CD4-positive, alpha-beta T cell (primary cell): ENCODE results near the gene APLN. TPM values are rescaled to one million over a fixed set of nuclear protein-coding genes. Genes with fewer than 3 reads are reported as not detected.

Experiments used
- ATAC-seq: fragments of 200-7000 bp; cut with Tn5 transposase; one replicate; pipeline ENCODE4 v1.10.0; 2022; ENCODE audit warnings: mild to moderate bottlenecking; ENCODE audit not compliant: poor library complexity
- CTCF ChIA-PET: fragments of 350-600 bp; sonication (Branson Sonifier 250); formaldehyde crosslinking; loops from one replicate; lab custom pipeline; 2021; ENCODE audit warnings: antibody characterized with exemption, inconsistent platforms; lab: Charles Lee
- POLR2A ChIA-PET: fragments of 350-600 bp; sonication (Branson Sonifier 250); formaldehyde crosslinking; loops from one replicate; lab custom pipeline; 2021; ENCODE audit warnings: antibody characterized with exemption, inconsistent platforms; lab: Charles Lee
- DNase-seq, 14 experiments: peaks; one replicate each; pipeline ENCODE4 v3.0.0-alpha.2; 2013 to 2020; ENCODE audit warnings: mixed read lengths in 2 of 14
- H3K27ac ChIP-seq, 2 donors: one replicate each; pipeline versions ENCODE4 v1.5.1 to v1.7.0; 2013; ENCODE audit warnings: low read length in 2 of 2, low read depth in 1 of 2, mild to moderate bottlenecking in 1 of 2
- H3K27me3 ChIP-seq, 2 experiments: 1 replicate in 1 of 2; 2 replicates in 1 of 2; pipeline versions ENCODE4 v1.6.1 to v1.7.0; 2013; ENCODE audit warnings: low read length in 2 of 2, control low read depth in 1 of 2, mild to moderate bottlenecking in 1 of 2, moderate library complexity in 1 of 2; ENCODE audit not compliant: insufficient read depth in 2 of 2, control insufficient read depth in 1 of 2
- H3K36me3 ChIP-seq: one replicate; pipeline ENCODE4 v1.6.1; 2013; ENCODE audit warnings: low read length, control low read depth; ENCODE audit not compliant: insufficient read depth
- H3K4me1 ChIP-seq: one replicate; pipeline ENCODE4 v1.6.1; 2013; ENCODE audit warnings: low read length, control low read depth; ENCODE audit not compliant: insufficient read depth
- H3K4me3 ChIP-seq: one replicate; pipeline ENCODE4 v1.5.1; 2013; ENCODE audit warnings: mild to moderate bottlenecking, low read length, moderate library complexity
- H3K9me3 ChIP-seq, 2 experiments: 1 replicate in 1 of 2; 2 replicates in 1 of 2; pipeline versions ENCODE4 v1.6.1 to v1.7.0; 2013; ENCODE audit warnings: low read length in 2 of 2, mild to moderate bottlenecking in 2 of 2, control low read depth in 1 of 2, moderate library complexity in 1 of 2; ENCODE audit not compliant: control insufficient read depth in 1 of 2, insufficient read depth in 1 of 2
- H3K27ac Mint-ChIP-seq: one replicate; pipeline ENCODE4 v1.8.0; 2020; ENCODE audit warnings: mixed read lengths
- H3K27me3 Mint-ChIP-seq: one replicate; pipeline ENCODE4 v1.8.0; 2021; ENCODE audit warnings: mixed read lengths
- H3K36me3 Mint-ChIP-seq: one replicate; pipeline ENCODE4 v1.8.0; 2021; ENCODE audit warnings: low read depth, mixed read lengths
- H3K4me1 Mint-ChIP-seq: one replicate; pipeline ENCODE4 v1.8.0; 2021; ENCODE audit warnings: low read depth, mixed read lengths
- H3K4me3 Mint-ChIP-seq: one replicate; pipeline ENCODE4 v1.8.0; 2020; ENCODE audit warnings: mild to moderate bottlenecking, mixed read lengths
- H3K9me3 Mint-ChIP-seq: one replicate; pipeline ENCODE4 v1.8.0; 2020; ENCODE audit warnings: mixed read lengths
- intact Hi-C, 2 experiments: fragments of 100-400 bp; cut with DNase I in 1 of 2; cut with micrococcal nuclease in 1 of 2; formaldehyde crosslinking; loops; one replicate each; pipeline versions ENCODE4 v1.15.1 to v1.9.0; 2023 to 2025; cut with DNase I, micrococcal nuclease
- total RNA-seq, 174 experiments: library from RNA in 2 of 174; stranded (reverse) in 2 of 174; gene quantifications; one replicate each; pipeline ENCODE4 v1.2.3 and lab custom pipeline; 2021 to 2026
- TF ChIP-seq, protein P1 (sequence below): fragments of 200-600 bp; IDR thresholded peaks from one replicate; pipeline ENCODE4 v1.8.0; 2022; ENCODE audit warnings: antibody characterized with exemption, mild to moderate bottlenecking

Gene APLN
- total RNA-seq, 2 experiments from 2014 or later = not detected

DNA sequence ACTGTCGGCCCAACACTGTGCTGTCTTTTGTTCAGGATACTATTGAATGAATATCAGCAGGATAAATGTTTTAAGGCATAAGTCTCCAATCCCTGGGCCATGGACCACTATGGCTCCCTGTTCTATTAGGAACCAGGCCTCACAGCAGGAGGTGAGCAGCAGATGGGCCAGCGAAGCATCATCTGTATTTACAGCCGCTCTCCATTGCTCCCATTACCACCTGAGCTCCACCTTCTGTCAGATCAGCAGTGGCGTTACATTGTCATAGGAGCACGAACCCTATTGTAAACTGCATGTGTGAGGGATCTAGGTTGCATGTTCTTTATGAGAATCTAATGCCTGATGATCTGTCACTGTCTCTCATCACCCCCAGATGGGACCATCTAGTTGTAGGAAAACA, 3.7 kb upstream of the APLN start:
- no peak overlapping the region for H3K4me3 ChIP-seq
- no peaks in the 10 kb centered on the region for H3K36me3 Mint-ChIP-seq
- no peak overlapping the region for H3K27ac ChIP-seq
- no peaks in the 10 kb centered on the region for H3K9me3 Mint-ChIP-seq
- TF ChIP-seq, protein P1, sequence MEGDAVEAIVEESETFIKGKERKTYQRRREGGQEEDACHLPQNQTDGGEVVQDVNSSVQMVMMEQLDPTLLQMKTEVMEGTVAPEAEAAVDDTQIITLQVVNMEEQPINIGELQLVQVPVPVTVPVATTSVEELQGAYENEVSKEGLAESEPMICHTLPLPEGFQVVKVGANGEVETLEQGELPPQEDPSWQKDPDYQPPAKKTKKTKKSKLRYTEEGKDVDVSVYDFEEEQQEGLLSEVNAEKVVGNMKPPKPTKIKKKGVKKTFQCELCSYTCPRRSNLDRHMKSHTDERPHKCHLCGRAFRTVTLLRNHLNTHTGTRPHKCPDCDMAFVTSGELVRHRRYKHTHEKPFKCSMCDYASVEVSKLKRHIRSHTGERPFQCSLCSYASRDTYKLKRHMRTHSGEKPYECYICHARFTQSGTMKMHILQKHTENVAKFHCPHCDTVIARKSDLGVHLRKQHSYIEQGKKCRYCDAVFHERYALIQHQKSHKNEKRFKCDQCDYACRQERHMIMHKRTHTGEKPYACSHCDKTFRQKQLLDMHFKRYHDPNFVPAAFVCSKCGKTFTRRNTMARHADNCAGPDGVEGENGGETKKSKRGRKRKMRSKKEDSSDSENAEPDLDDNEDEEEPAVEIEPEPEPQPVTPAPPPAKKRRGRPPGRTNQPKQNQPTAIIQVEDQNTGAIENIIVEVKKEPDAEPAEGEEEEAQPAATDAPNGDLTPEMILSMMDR = no peak
- peaks cover 8% of the 10 kb centered on the region for H3K27me3 Mint-ChIP-seq
- peaks cover 4 to 10% of the 10 kb centered on the region in 2 experiments for H3K27me3 ChIP-seq
- H3K27ac Mint-ChIP-seq = no peak overlapping the region
- ATAC-seq (no peak), DNase-seq (no peak)
- no peaks in the 10 kb centered on the region for H3K36me3 ChIP-seq
- H3K9me3 ChIP-seq = no peaks in the 10 kb centered on the region
- intact Hi-C loops = loop anchor here (5.0 to 10.0 kb wide), 2 partner anchors 66 to 164 kb away; no protein-coding TSS in a partner anchor
- CTCF ChIA-PET = no interaction called here
- peaks cover 15% of the 10 kb centered on the region for H3K4me1 ChIP-seq
- POLR2A ChIA-PET = no interaction called here
- peaks cover 9% of the 10 kb centered on the region for H3K4me1 Mint-ChIP-seq
- no peak overlapping the region for H3K4me3 Mint-ChIP-seq

DNA sequence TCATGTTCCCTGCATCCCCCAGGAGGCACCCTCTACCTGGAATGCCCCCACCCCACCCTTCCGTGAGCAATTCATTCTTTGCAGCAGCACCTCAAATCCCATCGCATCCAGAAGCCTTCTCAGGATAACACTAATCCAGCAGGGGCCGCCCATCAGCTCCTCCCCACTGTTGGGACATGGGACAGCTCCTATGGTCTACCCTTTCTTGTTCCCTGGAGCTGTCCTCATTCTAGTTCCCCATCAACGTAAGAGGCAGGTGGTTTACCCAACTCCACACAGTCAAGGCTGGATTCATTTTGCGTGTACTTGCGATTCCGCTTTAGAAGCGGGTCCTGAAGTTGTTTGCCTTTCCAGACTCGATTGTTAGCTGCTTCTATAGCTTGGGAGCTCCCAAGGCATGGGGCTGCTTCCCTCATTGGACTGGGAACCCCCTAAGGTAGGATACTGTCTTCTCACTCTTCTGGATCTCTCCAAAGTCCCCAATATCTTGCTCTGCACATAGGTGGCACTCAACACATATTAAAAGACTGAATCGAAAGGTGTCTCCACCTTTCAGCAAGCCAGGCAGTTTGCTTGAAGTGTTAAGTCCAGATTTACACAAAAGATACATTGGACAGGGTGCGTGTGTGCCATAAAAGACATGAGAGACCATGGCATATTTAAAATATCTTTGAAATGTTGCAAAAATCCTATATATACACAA, 942 bp upstream of the APLN start:
- Mint-ChIP-seq H3K27ac (no peak overlapping the region), H3K27me3 (peaks cover 14% of the 10 kb centered on the region), H3K9me3 (no peaks in the 10 kb centered on the region), H3K4me1 (peaks cover 9% of the 10 kb centered on the region), H3K36me3 (no peaks in the 10 kb centered on the region), H3K4me3 (peak overlapping the region; percentile 67)
- POLR2A ChIA-PET = interaction anchor here (1.0 to 2.6 kb wide), 2 partner anchors 126 to 168 kb away, joined by 4 to 10 read pairs; no protein-coding TSS in a partner anchor
- Histone ChIP-seq H3K4me1 (peaks cover 15% of the 10 kb centered on the region), H3K27ac (no peak overlapping the region), H3K36me3 (no peaks in the 10 kb centered on the region), H3K9me3 (no peaks in the 10 kb centered on the region), H3K4me3 (no peak overlapping the region), H3K27me3 (peaks cover 4 to 16% of the 10 kb centered on the region in 2 experiments)
- intact Hi-C loops = loop anchor here (1.0 to 10.0 kb wide), 3 partner anchors 69 to 168 kb away; no protein-coding TSS in a partner anchor
- peak in 4 of 14 experiments; percentile 18 to 50 (median 44) for DNase-seq
- ATAC-seq = peak; percentile 60
- CTCF ChIA-PET = no interaction called here
- TF ChIP-seq, protein P1 = peak; percentile 21

DNA sequence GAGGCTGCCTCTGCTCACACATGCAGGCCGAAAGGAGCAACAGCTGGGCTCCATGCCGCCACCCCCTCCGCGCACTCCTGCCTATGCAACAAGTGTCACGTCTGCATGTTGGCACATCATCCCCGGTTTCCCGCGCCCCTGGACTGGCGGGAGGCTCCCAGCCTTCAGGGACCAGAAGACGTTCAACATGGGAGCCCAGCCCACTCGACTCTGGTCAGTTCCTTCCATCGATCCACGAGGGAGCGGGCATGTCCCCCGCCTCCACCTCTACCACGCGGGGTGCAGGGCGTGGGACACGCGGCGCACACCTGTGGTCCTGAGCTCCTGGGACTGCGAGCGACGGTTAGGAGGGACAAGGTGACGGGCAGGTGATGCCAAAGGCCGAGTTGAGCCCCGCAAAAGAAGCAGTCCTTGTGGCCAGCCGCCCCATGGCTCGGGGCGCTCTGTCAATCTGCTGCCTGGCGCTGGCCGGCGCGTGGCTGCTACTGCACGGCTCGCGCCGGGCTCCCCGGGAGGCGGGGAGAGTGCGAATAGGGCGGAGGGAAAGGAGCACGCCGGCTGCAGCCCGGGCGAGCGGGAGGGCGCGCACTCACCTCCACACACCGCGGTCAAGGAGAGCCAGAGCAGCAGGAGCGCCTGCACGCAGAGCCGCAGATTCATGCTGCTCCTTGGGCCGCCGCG, 645 bp downstream of the APLN start:
- TF ChIP-seq, protein P1 = no peak
- peak in 2 of 14 experiments; percentile 27 to 30 for DNase-seq
- POLR2A ChIA-PET = interaction anchor here (0.6 to 2.6 kb wide), 3 partner anchors 47 to 131 kb away, joined by 3 to 10 read pairs (median 3); no protein-coding TSS in a partner anchor

More for the DNA sequence above, 645 bp downstream of the APLN start:
- H3K9me3 ChIP-seq = no peaks in the 10 kb centered on the region
- H3K4me1 ChIP-seq = peaks cover 15% of the 10 kb centered on the region
- H3K4me3 Mint-ChIP-seq = peak overlapping the region; percentile 60
- ATAC-seq = peak; percentile 68
- CTCF ChIA-PET = no interaction called here
- H3K4me1 Mint-ChIP-seq = peaks cover 9% of the 10 kb centered on the region
- H3K27me3 ChIP-seq = peaks cover 4 to 16% of the 10 kb centered on the region in 2 experiments
- H3K36me3 ChIP-seq = no peaks in the 10 kb centered on the region
- H3K27ac Mint-ChIP-seq = no peak overlapping the region
- H3K9me3 Mint-ChIP-seq = no peaks in the 10 kb centered on the region
- intact Hi-C loops = loop anchor here in 1 of 2 experiments (10.0 kb wide), 1 partner anchor 71 kb away; no protein-coding TSS in a partner anchor
- H3K36me3 Mint-ChIP-seq = no peaks in the 10 kb centered on the region
- H3K27ac ChIP-seq = no peak overlapping the region
- H3K4me3 ChIP-seq = peak overlapping the region; percentile 25
- peaks cover 14% of the 10 kb centered on the region for H3K27me3 Mint-ChIP-seq
